HG02610 (cell line): ENCODE data around the gene PRDM16.

Experiments
- ATAC-seq: cut with Tn5 transposase; IDR thresholded peaks from one replicate; pipeline ENCODE4 v1.9.1; 2021; ENCODE audit warnings: mild to moderate bottlenecking, moderate library complexity; ENCODE audit not compliant: unreplicated experiment

PRDM16 gene

GRCh38 chr1:3401585-3402257, 332.7 kb downstream of the PRDM16 start:
- no peak for ATAC-seq

GRCh38 chr1:3402258-3403010, 333.4 kb downstream of the PRDM16 start:
- ATAC-seq, result no peak

DNA sequence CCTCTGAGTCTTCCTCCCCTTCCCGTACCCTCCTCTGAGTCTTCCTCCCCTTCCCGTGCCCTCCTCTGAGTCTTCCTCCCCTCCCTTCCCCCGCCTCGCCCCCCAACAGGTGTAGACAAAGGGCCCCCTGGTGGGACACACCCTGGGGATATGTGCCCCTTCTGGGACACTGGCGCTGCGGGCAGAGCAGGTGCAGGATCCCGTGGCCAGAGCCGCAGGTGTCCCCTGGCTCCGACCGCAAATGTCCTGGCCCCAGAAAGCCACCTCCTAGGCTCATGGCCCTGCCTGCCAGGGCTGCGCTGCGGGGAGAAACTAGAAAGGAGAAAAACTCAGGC, 334.0 kb downstream of the PRDM16 start:
- ATAC-seq, result no peak

- ATAC-seq, result no peak
These were observed 334.6 kb downstream of the PRDM16 start for GRCh38 chr1:3403388-3404231.

GRCh38 chr1:3404301-3404700, 335.3 kb downstream of the PRDM16 start:
- ATAC-seq, result no peak

DNA sequence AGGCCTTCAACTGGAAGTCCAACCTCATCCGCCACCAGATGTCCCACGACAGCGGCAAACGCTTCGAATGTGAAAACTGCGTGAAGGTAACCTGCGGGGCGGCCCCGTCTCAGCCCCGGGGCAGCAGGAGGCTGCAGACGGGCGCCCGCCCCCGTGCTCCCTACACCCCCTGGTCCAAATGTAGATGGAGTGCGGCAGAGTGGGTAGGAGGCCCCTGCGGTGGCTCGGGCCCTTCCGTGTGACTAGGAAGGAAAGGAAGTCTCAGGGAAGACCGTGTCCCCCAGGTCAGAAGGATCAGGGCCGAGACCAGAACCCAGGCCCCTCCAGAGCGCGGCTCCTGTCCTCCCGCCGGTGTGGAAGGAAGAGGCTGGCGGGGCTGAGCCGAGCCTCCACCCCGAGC, 335.8 kb downstream of the PRDM16 start:
- no peak for ATAC-seq

DNA sequence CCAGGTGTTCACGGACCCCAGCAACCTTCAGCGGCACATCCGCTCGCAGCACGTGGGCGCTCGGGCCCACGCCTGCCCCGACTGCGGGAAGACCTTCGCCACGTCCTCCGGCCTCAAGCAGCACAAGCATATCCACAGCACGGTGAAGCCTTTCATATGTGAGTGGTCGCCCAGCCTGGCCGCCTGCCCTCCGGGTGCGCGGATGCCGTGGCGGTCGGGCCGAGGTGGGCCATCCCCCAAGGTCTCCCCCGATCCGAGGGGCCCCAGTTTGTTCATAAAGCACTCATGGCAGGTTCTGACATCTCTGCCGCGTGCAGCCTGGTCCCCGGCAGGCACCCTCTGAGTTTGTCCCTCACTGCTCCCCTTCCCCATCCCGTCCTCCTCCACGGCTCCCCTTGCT, 336.5 kb downstream of the PRDM16 start:
- ATAC-seq, result no peak

DNA sequence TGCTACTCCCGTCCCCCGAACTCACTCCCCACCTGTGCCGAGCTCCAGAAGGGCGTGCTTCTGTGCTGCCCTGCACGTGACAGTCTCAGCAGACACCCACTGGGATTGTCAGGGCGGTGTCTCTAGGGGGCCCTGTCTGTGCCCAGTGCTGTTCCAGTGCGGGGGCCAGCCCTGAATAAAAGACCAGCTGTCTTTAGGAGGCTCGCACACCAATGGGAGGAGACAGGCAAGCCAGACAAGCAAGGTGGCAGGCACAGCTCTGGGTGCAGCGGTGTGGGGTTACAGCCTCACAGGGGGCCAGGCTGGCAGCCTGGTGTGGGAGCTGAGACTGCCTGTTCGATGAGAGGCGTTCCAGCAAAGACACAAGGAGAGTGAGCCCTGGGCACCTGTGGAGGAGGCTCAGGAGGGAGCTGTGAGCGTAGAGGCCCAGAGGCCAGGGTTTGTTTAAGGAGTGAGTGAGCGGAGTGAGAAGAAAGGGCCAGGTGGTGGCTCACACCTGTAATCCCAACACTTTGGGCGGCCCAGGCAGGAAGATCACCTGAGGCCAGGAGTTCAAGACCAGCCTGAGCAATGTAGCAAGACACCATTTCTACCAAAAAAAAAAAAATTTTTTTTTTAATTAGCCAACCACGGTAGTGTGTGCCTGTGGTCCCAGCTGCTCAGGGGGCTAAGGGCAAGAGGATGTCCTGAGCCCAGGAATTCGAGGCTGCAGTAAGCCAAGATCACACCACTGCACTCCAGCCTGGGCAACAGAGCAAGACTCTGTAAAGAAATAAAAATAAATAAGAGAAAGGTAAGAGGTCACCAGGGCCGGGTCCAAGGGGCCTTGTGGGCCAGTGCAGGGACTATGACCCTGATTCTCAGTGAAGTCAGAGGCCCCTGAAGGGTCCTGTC, 337.2 kb downstream of the PRDM16 start:
- no peak for ATAC-seq

GRCh38 chr1:3407021-3407420, 338.0 kb downstream of the PRDM16 start:
- no peak for ATAC-seq

- ATAC-seq, result no peak
These were observed 339.8 kb downstream of the PRDM16 start for GRCh38 chr1:3408751-3409266.

DNA sequence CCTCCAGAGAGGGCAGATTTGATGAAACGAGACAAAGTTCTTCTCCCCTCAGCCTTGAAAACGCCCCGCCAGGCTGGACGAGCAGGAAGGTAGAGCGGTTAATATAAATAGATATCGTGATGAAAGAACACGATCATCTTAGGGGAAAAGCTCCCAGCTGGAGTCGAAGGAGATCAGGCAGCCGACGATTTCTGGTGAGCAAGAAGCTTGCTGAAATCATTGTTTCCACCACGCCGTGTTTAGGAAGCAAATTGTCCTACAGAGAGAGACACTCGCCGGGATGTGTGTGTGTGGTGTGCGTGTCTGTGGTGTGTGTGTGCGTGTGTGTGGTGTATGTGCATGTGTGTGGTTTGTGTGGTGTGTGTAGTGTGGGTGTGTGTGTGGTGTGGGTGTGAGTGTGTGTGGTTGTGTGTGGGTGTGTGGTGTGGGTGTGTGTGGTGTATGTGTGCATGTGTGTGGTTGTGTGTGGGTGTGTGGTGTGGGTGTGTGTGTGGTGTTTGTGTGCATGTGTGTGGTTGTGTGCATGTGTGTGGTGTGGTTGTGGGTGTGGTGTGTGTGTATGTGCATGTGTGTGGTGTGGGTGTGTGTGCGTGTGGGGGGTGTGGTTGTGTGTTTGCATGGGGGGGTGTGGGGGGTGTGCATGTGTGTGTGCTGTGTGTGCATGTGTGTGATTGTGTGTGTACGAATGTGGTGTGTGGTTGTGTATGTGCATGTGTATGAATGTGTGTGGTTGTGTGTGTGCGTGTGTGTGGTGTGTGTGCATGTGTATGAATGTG, 340.6 kb downstream of the PRDM16 start:
- ATAC-seq, result no peak

DNA sequence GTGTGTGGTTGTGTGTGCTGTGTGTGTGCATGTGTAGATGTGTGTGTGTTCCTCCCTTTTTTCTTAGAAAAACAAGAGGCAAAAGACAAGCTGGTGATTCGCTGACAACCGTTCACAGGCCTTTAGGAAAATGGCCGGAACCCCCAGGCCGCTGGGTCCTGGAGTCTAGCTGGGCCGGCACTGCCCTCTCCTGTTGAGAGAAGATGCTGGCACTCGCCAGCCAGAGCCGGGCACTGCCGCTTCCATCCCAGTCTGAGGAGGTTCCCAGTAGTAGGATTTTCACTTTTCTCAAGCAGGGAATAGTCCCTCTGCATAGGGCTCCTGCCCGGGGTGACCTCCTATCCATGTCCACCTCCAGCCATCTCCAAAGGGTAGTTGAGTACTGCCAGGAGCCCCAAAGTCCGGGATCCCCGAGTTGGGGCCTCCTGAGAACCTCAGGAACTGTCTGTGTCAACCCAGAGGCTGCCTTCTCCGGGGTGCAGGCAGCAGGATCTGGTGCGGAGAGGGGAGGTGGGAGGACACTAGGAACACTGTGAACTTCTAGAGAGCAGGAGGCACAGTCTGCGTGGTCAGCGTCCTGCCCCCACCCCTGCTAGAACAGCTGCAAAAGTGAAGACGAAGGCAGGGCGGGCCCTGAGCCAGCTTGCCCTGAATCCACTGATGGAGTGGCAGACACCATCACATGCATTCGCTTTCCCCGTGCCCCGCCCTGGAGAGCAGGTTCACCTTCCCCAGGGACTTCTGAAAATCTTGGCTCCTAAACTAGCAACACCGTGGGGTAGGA, 341.3 kb downstream of the PRDM16 start:
- no peak for ATAC-seq

GRCh38 chr1:3411806-3412205, 342.8 kb downstream of the PRDM16 start:
- ATAC-seq, result no peak

DNA sequence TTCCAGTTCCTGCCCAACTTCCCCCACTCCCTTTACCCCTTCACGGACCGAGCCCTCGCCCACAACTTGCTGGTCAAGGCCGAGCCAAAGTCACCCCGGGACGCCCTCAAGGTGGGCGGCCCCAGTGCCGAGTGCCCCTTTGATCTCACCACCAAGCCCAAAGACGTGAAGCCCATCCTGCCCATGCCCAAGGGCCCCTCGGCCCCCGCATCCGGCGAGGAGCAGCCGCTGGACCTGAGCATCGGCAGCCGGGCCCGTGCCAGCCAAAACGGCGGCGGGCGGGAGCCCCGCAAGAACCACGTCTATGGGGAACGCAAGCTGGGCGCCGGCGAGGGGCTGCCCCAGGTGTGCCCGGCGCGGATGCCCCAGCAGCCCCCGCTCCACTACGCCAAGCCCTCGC, 343.4 kb downstream of the PRDM16 start:
- no peak for ATAC-seq

- no peak for ATAC-seq
These were observed 345.1 kb downstream of the PRDM16 start for GRCh38 chr1:3413975-3414710.

DNA sequence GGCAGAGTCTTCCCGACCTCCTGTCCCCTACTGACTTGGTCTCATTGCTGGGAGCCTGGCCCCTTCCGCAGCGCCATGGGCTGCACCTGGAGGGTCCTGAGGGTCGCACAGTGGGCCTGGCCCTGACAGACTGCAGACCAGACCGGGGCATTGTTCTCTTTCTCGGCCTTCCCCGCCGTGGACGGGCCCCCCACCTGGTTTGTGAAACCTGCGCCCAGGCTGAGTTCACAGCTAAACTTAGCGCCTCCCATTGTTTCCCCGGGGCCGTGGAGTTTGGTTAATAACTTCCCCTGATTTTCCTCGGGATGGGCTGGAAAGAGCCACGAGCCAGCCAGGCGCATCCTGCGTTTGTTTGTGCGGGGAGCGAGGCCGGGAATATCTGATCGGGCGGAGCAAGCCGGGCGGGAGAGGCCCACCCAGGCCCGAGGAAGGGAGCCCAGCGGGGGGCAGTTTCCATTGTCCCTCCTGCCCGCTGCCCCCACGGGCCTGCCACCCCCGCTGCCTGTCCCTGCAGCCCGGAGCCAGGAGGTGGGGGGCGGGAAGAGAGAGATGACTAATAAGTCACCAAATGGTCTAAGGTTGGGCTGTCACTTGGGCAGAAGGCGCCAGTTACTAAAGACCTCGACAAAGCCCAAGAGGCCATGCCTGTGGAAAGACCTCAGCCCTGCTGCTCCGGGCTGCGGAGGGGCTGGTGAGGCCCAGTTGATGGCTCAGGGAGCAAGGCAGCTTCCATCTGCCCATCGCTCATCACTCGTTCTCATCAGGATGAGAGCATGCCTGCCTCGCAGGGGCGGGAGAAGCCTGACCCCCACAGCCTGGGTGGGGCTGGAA, 346.5 kb downstream of the PRDM16 start:
- no peak for ATAC-seq

DNA sequence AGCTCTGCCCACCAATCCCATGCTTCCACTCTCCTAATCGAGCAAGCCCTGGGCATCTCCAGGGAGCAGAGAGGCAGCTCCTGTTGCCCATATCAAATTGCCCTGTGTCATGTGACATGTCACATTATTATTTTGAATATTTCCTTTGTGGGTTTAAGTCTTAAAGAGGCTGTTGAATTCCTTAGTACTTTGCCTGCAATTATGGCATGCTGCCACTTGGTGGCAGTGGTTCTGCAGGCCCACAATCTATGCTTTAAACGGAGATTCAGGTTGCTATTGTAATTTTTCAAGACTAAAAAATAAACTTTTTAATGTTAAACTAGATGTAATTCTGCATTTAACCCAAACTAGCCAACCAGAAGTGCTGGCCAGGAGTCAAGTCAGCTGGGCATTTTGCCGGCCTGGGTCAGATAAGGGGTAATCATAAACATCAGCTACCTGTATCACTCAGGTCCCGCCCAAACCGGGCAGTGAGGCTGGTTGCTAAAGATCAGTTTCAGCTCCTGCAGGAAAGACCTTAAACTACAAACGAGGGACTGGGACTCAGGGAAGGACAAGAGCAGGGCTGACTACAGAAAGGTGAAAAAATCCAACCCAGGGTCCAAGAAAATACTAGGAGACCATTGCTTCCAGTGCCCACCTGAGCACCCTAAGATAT, 348.2 kb downstream of the PRDM16 start:
- ATAC-seq, result no peak
